K562 (cell line): ENCODE measurements around the gene CTSL. TPM values are rescaled to one million over a fixed set of nuclear protein-coding genes. Genes with fewer than 3 reads are reported as not detected.

Experiments used
- ATF1 ChIP-seq, 2 experiments: fragments of 450-650 bp in 1 of 2; IDR thresholded peaks; 2 replicates each; pipeline ENCODE4 v1.6.1; 2016; ENCODE audit warnings: missing compliant biosample characterization in 1 of 2, missing genetic modification characterization in 1 of 2
- DIDO1 ChIP-seq: fragments of 450-650 bp; IDR thresholded peaks from 2 replicates; pipeline ENCODE4 v1.6.1; 2016; ENCODE audit warnings: low read depth, missing biosample characterization, missing genetic modification characterization
- MAX ChIP-seq: sonication (generic); formaldehyde crosslinking; IDR thresholded peaks from 2 replicates; pipeline ENCODE4 v1.9.0; 2022; ENCODE audit warnings: mild to moderate bottlenecking, missing genetic modification reagents
- PCBP1 ChIP-seq: fragments of 200-400 bp; formaldehyde crosslinking; IDR thresholded peaks from 2 replicates; pipeline ENCODE4 v1.6.1; 2018; ENCODE audit warnings: mild to moderate bottlenecking, low read depth, low read length; ENCODE audit not compliant: poor library complexity, severe bottlenecking
- PHF8 ChIP-seq: fragments of 200-600 bp; sonication (generic); IDR thresholded peaks from 2 replicates; pipeline ENCODE4 v1.6.1; 2012; ENCODE audit warnings: mixed run types, mild to moderate bottlenecking, inconsistent platforms, low read length, moderate library complexity, borderline replicate concordance
- SIRT6 ChIP-seq: IDR thresholded peaks from one replicate; pipeline ENCODE4 v1.6.1; 2012; ENCODE audit warnings: low read depth, mild to moderate bottlenecking, control low read depth, inconsistent platforms, low read length, moderate library complexity
- SOX6 ChIP-seq: fragments of 450-650 bp; IDR thresholded peaks from 2 replicates; pipeline ENCODE4 v1.6.1; 2014; ENCODE audit warnings: mild to moderate bottlenecking
- ZNF121 ChIP-seq: sonication (generic); formaldehyde crosslinking; conservative IDR thresholded peaks from 2 replicates; pipeline ENCODE4 v1.8.0; 2022; ENCODE audit warnings: missing genetic modification reagents
- ZNF584 ChIP-seq: fragments of 200-800 bp; sonication (Bioruptor generic); IDR thresholded peaks from 2 replicates; pipeline ENCODE4 v1.6.1; 2016; ENCODE audit warnings: low read depth, mild to moderate bottlenecking, missing genetic modification characterization, missing compliant biosample characterization
- polyA plus RNA-seq, 8 experiments: library from polyadenylated mRNA; depleted of rRNA in 4 of 8; stranded (reverse) in 5 of 8; unstranded in 3 of 8; fragments of >200 nt; fragmentation: Nextera tagmentation in 2 of 8; fragmentation: Illumina TruSeq in 1 of 8; extraction: Ambion mirVana in 2 of 8; extraction: Trizol in 1 of 8; gene quantifications; 2 replicates each; pipeline versions ENCODE4 v1.2.1 to v1.2.3, GENCODE V29; 2011 to 2014; ENCODE audit warnings: inconsistent platforms in 1 of 8, missing spikeins in 1 of 8
- total RNA-seq, 7 experiments: library from RNA; depleted of rRNA in 6 of 7; stranded (reverse); fragments of >200 nt in 6 of 7; fragmentation: Illumina TruSeq in 2 of 7; extraction: Trizol in 2 of 7; gene quantifications; 2 replicates each; pipeline versions ENCODE4 v1.2.1 to v1.2.3, GENCODE V29; 2011 to 2021; ENCODE audit warnings: low replicate concordance in 1 of 7
- TF ChIP-seq, protein P1 (sequence below): fragments of 200-600 bp; sonication (generic); IDR thresholded peaks from one replicate; pipeline ENCODE4 v1.6.1; 2012; ENCODE audit warnings: mild to moderate bottlenecking, low read depth, low read length, inconsistent platforms

The CTSL gene
- total and polyA plus RNA-seq, 9 of the 15 experiments (the other 6 are each of a cell fraction or from before 2014, with no cell fraction given) = 55.9 to 165 (median 93.7) TPM

DNA sequence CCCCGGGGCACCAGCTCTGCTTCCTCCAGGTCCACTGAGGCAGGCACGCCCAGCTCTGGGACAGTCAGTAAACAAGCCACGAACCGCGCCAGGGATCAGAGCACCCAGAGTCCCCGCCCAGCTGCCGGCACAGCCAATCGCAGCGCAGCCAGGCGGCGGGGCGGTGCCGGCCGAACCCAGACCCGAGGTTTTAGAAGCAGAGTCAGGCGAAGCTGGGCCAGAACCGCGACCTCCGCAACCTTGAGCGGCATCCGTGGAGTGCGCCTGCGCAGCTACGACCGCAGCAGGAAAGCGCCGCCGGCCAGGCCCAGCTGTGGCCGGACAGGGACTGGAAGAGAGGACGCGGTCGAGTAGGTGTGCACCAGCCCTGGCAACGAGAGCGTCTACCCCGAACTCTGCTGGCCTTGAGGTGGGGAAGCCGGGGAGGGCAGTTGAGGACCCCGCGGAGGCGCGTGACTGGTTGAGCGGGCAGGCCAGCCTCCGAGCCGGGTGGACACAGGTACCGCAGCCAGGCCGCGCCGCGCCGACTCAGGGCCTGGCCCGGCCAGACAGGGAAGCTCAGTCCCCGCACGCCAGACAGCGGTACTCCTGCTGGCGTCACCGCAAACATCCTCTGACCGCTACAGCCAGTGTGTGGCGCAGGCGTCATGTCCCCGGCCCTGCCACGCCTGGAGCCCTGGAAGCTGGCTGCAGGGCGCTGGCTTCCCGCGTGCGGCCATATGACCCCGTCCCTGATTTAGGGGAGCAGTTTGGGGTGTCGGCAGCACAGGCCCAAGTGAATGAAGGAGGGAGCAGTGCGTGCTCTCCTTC, at the start of gene CTSL (continued):
- TF ChIP-seq MAX (CRISPR knock-in tag) = peak; percentile 55
- peak; percentile 10; the same call in 1 of the 2 replicates for TF ChIP-seq SOX6
- no peak for TF ChIP-seq ATF1 (CRISPR knock-in tag; IDR thresholded peaks at IDR 0.05)
- peak; percentile 88 for TF ChIP-seq ATF1 (tag; IDR thresholded peaks at IDR 0.05)
- TF ChIP-seq ZNF584 (CRISPR knock-in tag) = peak; percentile 41; the same call in 1 of the 2 replicates
- TF ChIP-seq PCBP1 = no peak
- TF ChIP-seq, protein P1, sequence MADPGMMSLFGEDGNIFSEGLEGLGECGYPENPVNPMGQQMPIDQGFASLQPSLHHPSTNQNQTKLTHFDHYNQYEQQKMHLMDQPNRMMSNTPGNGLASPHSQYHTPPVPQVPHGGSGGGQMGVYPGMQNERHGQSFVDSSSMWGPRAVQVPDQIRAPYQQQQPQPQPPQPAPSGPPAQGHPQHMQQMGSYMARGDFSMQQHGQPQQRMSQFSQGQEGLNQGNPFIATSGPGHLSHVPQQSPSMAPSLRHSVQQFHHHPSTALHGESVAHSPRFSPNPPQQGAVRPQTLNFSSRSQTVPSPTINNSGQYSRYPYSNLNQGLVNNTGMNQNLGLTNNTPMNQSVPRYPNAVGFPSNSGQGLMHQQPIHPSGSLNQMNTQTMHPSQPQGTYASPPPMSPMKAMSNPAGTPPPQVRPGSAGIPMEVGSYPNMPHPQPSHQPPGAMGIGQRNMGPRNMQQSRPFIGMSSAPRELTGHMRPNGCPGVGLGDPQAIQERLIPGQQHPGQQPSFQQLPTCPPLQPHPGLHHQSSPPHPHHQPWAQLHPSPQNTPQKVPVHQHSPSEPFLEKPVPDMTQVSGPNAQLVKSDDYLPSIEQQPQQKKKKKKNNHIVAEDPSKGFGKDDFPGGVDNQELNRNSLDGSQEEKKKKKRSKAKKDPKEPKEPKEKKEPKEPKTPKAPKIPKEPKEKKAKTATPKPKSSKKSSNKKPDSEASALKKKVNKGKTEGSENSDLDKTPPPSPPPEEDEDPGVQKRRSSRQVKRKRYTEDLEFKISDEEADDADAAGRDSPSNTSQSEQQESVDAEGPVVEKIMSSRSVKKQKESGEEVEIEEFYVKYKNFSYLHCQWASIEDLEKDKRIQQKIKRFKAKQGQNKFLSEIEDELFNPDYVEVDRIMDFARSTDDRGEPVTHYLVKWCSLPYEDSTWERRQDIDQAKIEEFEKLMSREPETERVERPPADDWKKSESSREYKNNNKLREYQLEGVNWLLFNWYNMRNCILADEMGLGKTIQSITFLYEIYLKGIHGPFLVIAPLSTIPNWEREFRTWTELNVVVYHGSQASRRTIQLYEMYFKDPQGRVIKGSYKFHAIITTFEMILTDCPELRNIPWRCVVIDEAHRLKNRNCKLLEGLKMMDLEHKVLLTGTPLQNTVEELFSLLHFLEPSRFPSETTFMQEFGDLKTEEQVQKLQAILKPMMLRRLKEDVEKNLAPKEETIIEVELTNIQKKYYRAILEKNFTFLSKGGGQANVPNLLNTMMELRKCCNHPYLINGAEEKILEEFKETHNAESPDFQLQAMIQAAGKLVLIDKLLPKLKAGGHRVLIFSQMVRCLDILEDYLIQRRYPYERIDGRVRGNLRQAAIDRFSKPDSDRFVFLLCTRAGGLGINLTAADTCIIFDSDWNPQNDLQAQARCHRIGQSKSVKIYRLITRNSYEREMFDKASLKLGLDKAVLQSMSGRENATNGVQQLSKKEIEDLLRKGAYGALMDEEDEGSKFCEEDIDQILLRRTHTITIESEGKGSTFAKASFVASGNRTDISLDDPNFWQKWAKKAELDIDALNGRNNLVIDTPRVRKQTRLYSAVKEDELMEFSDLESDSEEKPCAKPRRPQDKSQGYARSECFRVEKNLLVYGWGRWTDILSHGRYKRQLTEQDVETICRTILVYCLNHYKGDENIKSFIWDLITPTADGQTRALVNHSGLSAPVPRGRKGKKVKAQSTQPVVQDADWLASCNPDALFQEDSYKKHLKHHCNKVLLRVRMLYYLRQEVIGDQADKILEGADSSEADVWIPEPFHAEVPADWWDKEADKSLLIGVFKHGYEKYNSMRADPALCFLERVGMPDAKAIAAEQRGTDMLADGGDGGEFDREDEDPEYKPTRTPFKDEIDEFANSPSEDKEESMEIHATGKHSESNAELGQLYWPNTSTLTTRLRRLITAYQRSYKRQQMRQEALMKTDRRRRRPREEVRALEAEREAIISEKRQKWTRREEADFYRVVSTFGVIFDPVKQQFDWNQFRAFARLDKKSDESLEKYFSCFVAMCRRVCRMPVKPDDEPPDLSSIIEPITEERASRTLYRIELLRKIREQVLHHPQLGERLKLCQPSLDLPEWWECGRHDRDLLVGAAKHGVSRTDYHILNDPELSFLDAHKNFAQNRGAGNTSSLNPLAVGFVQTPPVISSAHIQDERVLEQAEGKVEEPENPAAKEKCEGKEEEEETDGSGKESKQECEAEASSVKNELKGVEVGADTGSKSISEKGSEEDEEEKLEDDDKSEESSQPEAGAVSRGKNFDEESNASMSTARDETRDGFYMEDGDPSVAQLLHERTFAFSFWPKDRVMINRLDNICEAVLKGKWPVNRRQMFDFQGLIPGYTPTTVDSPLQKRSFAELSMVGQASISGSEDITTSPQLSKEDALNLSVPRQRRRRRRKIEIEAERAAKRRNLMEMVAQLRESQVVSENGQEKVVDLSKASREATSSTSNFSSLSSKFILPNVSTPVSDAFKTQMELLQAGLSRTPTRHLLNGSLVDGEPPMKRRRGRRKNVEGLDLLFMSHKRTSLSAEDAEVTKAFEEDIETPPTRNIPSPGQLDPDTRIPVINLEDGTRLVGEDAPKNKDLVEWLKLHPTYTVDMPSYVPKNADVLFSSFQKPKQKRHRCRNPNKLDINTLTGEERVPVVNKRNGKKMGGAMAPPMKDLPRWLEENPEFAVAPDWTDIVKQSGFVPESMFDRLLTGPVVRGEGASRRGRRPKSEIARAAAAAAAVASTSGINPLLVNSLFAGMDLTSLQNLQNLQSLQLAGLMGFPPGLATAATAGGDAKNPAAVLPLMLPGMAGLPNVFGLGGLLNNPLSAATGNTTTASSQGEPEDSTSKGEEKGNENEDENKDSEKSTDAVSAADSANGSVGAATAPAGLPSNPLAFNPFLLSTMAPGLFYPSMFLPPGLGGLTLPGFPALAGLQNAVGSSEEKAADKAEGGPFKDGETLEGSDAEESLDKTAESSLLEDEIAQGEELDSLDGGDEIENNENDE = no peak
- TF ChIP-seq SIRT6 = no peak
- TF ChIP-seq ZNF121 (CRISPR knock-in tag) = no peak
- peak; percentile 88; the same call in 1 of the 2 replicates for TF ChIP-seq PHF8
- TF ChIP-seq DIDO1 (tag) = no peak
